Activated naive CD4-positive, alpha-beta T cell treated with anti-CD3 and anti-CD28 coated beads for 36 hours (primary cell): Measurements from ENCODE around the gene FOCAD. TPM values are rescaled to one million over a fixed set of nuclear protein-coding genes. Genes with fewer than 3 reads are reported as not detected.

ENCODE experiments used
- CTCF ChIA-PET: fragments of 350-600 bp; sonication (Branson Sonifier 250); formaldehyde crosslinking; loops from one replicate; lab custom pipeline; 2021; ENCODE audit warnings: antibody characterized with exemption; lab: Charles Lee
- DNase-seq: peaks from one replicate; pipeline ENCODE4 v3.0.0-alpha.2; 2020
- H3K27ac Mint-ChIP-seq: one replicate; pipeline ENCODE4 v1.8.0; 2021; ENCODE audit warnings: mild to moderate bottlenecking, mixed read lengths
- H3K27me3 Mint-ChIP-seq: one replicate; pipeline ENCODE4 v1.8.0; 2021; ENCODE audit warnings: low read depth, mixed read lengths
- H3K36me3 Mint-ChIP-seq: one replicate; pipeline ENCODE4 v1.8.0; 2021; ENCODE audit warnings: low read depth, mixed read lengths
- H3K4me1 Mint-ChIP-seq: one replicate; pipeline ENCODE4 v1.8.0; 2021; ENCODE audit warnings: low read depth, mixed read lengths
- H3K4me3 Mint-ChIP-seq: one replicate; pipeline ENCODE4 v1.8.0; 2021; ENCODE audit warnings: mild to moderate bottlenecking, moderate library complexity, mixed read lengths
- H3K9me3 Mint-ChIP-seq: one replicate; pipeline ENCODE4 v1.8.0; 2021; ENCODE audit warnings: mixed read lengths
- intact Hi-C: fragments of 100-400 bp; cut with micrococcal nuclease; formaldehyde crosslinking; loops from one replicate; pipeline ENCODE4 v1.15.1; 2023
- total RNA-seq, 2 experiments: library from RNA; stranded (reverse); gene quantifications; one replicate each; pipeline ENCODE4 v1.2.3, GENCODE V29; 2021

FOCAD gene
- total RNA-seq, 2 experiments from 2014 or later, result 31.7 to 32.2 TPM

- Mint-ChIP-seq H3K27ac (peak overlapping the region; percentile 74), H3K36me3 (no peaks in the 10 kb centered on the region)
Observed at GRCh38 chr9:20684875-20685696, 1.0 kb downstream of the FOCAD start.

GRCh38 chr9:20685769-20686168 lies 1.7 kb downstream of the FOCAD start:
- H3K36me3 Mint-ChIP-seq, result no peaks in the 10 kb centered on the region
- H3K9me3 Mint-ChIP-seq, result no peaks in the 10 kb centered on the region
- no peak overlapping the region for H3K4me3 Mint-ChIP-seq
- H3K4me1 Mint-ChIP-seq, result peaks cover 17% of the 10 kb centered on the region
- no peak for DNase-seq
- no peak overlapping the region for H3K27ac Mint-ChIP-seq
- no peaks in the 10 kb centered on the region for H3K27me3 Mint-ChIP-seq
- intact Hi-C loops, result loop anchor here (1.0 to 10.0 kb wide), 9 partner anchors 127 to 1453 kb away; partner anchors contain the start of genes ACER2 and DENND4C
- CTCF ChIA-PET, result interaction anchor here (0.6 to 3.0 kb wide), 4 partner anchors 62 to 347 kb away, joined by 3 to 16 read pairs (median 3); partner anchors contain the start of gene MLLT3

More at GRCh38 chr9:20684875-20685696, 1.0 kb downstream of the FOCAD start:
- DNase-seq, result no peak
- Mint-ChIP-seq H3K9me3 (no peaks in the 10 kb centered on the region), H3K4me3 (peak overlapping the region; percentile 88), H3K4me1 (peaks cover 17% of the 10 kb centered on the region), H3K27me3 (no peaks in the 10 kb centered on the region)
- CTCF ChIA-PET, result interaction anchor here (0.6 to 3.0 kb wide), 6 partner anchors 61 to 683 kb away, joined by 3 to 16 read pairs (median 3); partner anchors contain the start of gene MLLT3
- intact Hi-C loops, result loop anchor here (1.0 to 10.0 kb wide), 16 partner anchors 25 to 1523 kb away; partner anchors contain the start of genes ACER2, DENND4C, HACD4 and MLLT3

- intact Hi-C loops, result loop anchor here (5.0 to 10.0 kb wide), 3 partner anchors 995 to 1458 kb away; partner anchors contain the start of genes ACER2 and DENND4C
- no peak overlapping the region for H3K27ac Mint-ChIP-seq
- CTCF ChIA-PET, result interaction anchor here (0.8 kb wide), 1 partner anchor 65 kb away, joined by 3 read pairs; no protein-coding TSS in a partner anchor
- no peak for DNase-seq
- H3K27me3 Mint-ChIP-seq, result no peaks in the 10 kb centered on the region
- no peak overlapping the region for H3K4me3 Mint-ChIP-seq
- H3K36me3 Mint-ChIP-seq, result no peaks in the 10 kb centered on the region
- no peaks in the 10 kb centered on the region for H3K9me3 Mint-ChIP-seq
- peaks cover 9% of the 10 kb centered on the region for H3K4me1 Mint-ChIP-seq
Observed at GRCh38 chr9:20689833-20690232, 5.8 kb downstream of the FOCAD start.

- Mint-ChIP-seq H3K27me3 (no peaks in the 10 kb centered on the region), H3K9me3 (no peaks in the 10 kb centered on the region), H3K27ac (no peak overlapping the region), H3K4me3 (no peak overlapping the region), H3K36me3 (no peaks in the 10 kb centered on the region), H3K4me1 (peaks cover 4% of the 10 kb centered on the region)
- intact Hi-C loops, result no loop called here
- no peak for DNase-seq
- CTCF ChIA-PET, result no interaction called here
Observed at GRCh38 chr9:20692554-20692953, 8.5 kb downstream of the FOCAD start.

GRCh38 chr9:20693068-20693467 lies 9.0 kb downstream of the FOCAD start:
- Mint-ChIP-seq H3K27me3 (no peaks in the 10 kb centered on the region), H3K27ac (no peak overlapping the region), H3K4me3 (no peak overlapping the region), H3K36me3 (no peaks in the 10 kb centered on the region), H3K4me1 (peaks cover 4% of the 10 kb centered on the region), H3K9me3 (no peaks in the 10 kb centered on the region)
- no peak for DNase-seq
- CTCF ChIA-PET, result no interaction called here
- intact Hi-C loops, result no loop called here

- DNase-seq, result no peak
- CTCF ChIA-PET, result no interaction called here
- no peak overlapping the region for H3K4me3 Mint-ChIP-seq
- intact Hi-C loops, result no loop called here
- H3K9me3 Mint-ChIP-seq, result no peaks in the 10 kb centered on the region
- no peak overlapping the region for H3K27ac Mint-ChIP-seq
- no peaks in the 10 kb centered on the region for H3K27me3 Mint-ChIP-seq
- H3K4me1 Mint-ChIP-seq, result peaks cover 7% of the 10 kb centered on the region
- no peaks in the 10 kb centered on the region for H3K36me3 Mint-ChIP-seq
Observed at GRCh38 chr9:20694248-20694647, 10.2 kb downstream of the FOCAD start.

- Mint-ChIP-seq H3K9me3 (no peaks in the 10 kb centered on the region), H3K27me3 (no peaks in the 10 kb centered on the region), H3K4me3 (no peak overlapping the region), H3K27ac (no peak overlapping the region), H3K4me1 (peaks cover 11% of the 10 kb centered on the region), H3K36me3 (no peaks in the 10 kb centered on the region)
- no peak for DNase-seq
- intact Hi-C loops, result no loop called here
- CTCF ChIA-PET, result no interaction called here
Observed at GRCh38 chr9:20697021-20697719, 13.1 kb downstream of the FOCAD start.

- CTCF ChIA-PET, result no interaction called here
- intact Hi-C loops, result no loop called here
- no peak overlapping the region for H3K27ac Mint-ChIP-seq
Observed at GRCh38 chr9:20698782-20699181, 14.7 kb downstream of the FOCAD start.

GRCh38 chr9:20701060-20701459 lies 17.0 kb downstream of the FOCAD start:
- no peaks in the 10 kb centered on the region for H3K9me3 Mint-ChIP-seq
- no peak for DNase-seq
- H3K4me3 Mint-ChIP-seq, result no peak overlapping the region
- H3K27ac Mint-ChIP-seq, result no peak overlapping the region
- intact Hi-C loops, result no loop called here
- no peaks in the 10 kb centered on the region for H3K36me3 Mint-ChIP-seq
- CTCF ChIA-PET, result interaction anchor here (1.2 kb wide), 1 partner anchor 9 kb away, joined by 3 read pairs; no protein-coding TSS in a partner anchor
- peaks cover 7% of the 10 kb centered on the region for H3K4me1 Mint-ChIP-seq
- H3K27me3 Mint-ChIP-seq, result no peaks in the 10 kb centered on the region

More at GRCh38 chr9:20698782-20699181, 14.7 kb downstream of the FOCAD start:
- no peaks in the 10 kb centered on the region for H3K36me3 Mint-ChIP-seq
- no peak overlapping the region for H3K4me3 Mint-ChIP-seq
- no peaks in the 10 kb centered on the region for H3K27me3 Mint-ChIP-seq
- no peaks in the 10 kb centered on the region for H3K9me3 Mint-ChIP-seq
- peaks cover 11% of the 10 kb centered on the region for H3K4me1 Mint-ChIP-seq
- no peak for DNase-seq

- Mint-ChIP-seq H3K4me3 (no peak overlapping the region), H3K4me1 (peaks cover 7% of the 10 kb centered on the region), H3K36me3 (peaks cover 2% of the 10 kb centered on the region), H3K9me3 (no peaks in the 10 kb centered on the region), H3K27me3 (no peaks in the 10 kb centered on the region), H3K27ac (no peak overlapping the region)
- intact Hi-C loops, result no loop called here
- no peak for DNase-seq
- CTCF ChIA-PET, result no interaction called here
Observed at GRCh38 chr9:20702570-20702969, 18.5 kb downstream of the FOCAD start.

- no peak for DNase-seq
- peaks cover 7% of the 10 kb centered on the region for H3K4me1 Mint-ChIP-seq
- H3K36me3 Mint-ChIP-seq, result peaks cover 3% of the 10 kb centered on the region
- no peak overlapping the region for H3K27ac Mint-ChIP-seq
- H3K9me3 Mint-ChIP-seq, result no peaks in the 10 kb centered on the region
- intact Hi-C loops, result no loop called here
- H3K4me3 Mint-ChIP-seq, result no peak overlapping the region
- CTCF ChIA-PET, result no interaction called here
- H3K27me3 Mint-ChIP-seq, result no peaks in the 10 kb centered on the region
Observed at GRCh38 chr9:20703146-20703545, 19.1 kb downstream of the FOCAD start.

GRCh38 chr9:20707708-20708107 lies 23.6 kb downstream of the FOCAD start:
- Mint-ChIP-seq H3K4me3 (no peak overlapping the region), H3K9me3 (no peaks in the 10 kb centered on the region), H3K27me3 (no peaks in the 10 kb centered on the region), H3K36me3 (peaks cover 3% of the 10 kb centered on the region), H3K4me1 (peaks cover 3% of the 10 kb centered on the region), H3K27ac (no peak overlapping the region)
- DNase-seq, result no peak
- CTCF ChIA-PET, result no interaction called here
- intact Hi-C loops, result no loop called here
